Activated CD4-positive, alpha-beta T cell treated with anti-CD3 and anti-CD28 coated beads for 48 hours (primary cell): ENCODE results near the gene SMIM24.
"Not testable (repeated sequence)": the region's sequence is repeated elsewhere in the genome, so short reads cannot be mapped to it uniquely, and the experiment has no call there.

Experiments
- DNase-seq: peaks from one replicate; pipeline ENCODE4 v3.0.0-alpha.2; 2020

The SMIM24 gene

GRCh38 chr19:3513229-3514140, 33.2 kb upstream of the SMIM24 start:
- no peak for DNase-seq

- DNase-seq: no peak
Measured at GRCh38 chr19:3512562-3513228, 32.4 kb upstream of the SMIM24 start.

- no peak for DNase-seq
Measured at GRCh38 chr19:3511506-3512251, 31.4 kb upstream of the SMIM24 start.

GRCh38 chr19:3510727-3511126, 30.4 kb upstream of the SMIM24 start:
- DNase-seq: no peak

GRCh38 chr19:3509566-3509989, 29.3 kb upstream of the SMIM24 start:
- peak; percentile 71 for DNase-seq

- DNase-seq: no peak
Measured at GRCh38 chr19:3508771-3509535, 28.6 kb upstream of the SMIM24 start.

GRCh38 chr19:3508121-3508661, 27.9 kb upstream of the SMIM24 start:
- not testable (repeated sequence) for DNase-seq

GRCh38 chr19:3507371-3508120, 27.2 kb upstream of the SMIM24 start:
- DNase-seq: peak; percentile 36

- peak; percentile 43 for DNase-seq
Measured at GRCh38 chr19:3506384-3507340, 26.3 kb upstream of the SMIM24 start.

- DNase-seq: peak; percentile 100
Measured at GRCh38 chr19:3505598-3506383, 25.5 kb upstream of the SMIM24 start, which contains the start of gene FZR1. TSS of gene FZR1 (plus strand) at chr19:3506311. CDS start at chr19:3522990, 16,679 bp downstream.

- no peak for DNase-seq
Measured at GRCh38 chr19:3504735-3505134, 24.4 kb upstream of the SMIM24 start.

GRCh38 chr19:3503036-3503572, 22.8 kb upstream of the SMIM24 start:
- no peak for DNase-seq

- no peak for DNase-seq
Measured at GRCh38 chr19:3501780-3502179, 21.5 kb upstream of the SMIM24 start.

- DNase-seq: peak; percentile 98
Measured at GRCh38 chr19:3500429-3501101, 20.2 kb upstream of the SMIM24 start, which contains the start of gene DOHH. TSS of gene DOHH (minus strand) at chr19:3500674. CDS start at chr19:3496814, 3,860 bp downstream.

GRCh38 chr19:3499738-3500428, 19.6 kb upstream of the SMIM24 start:
- DNase-seq: no peak

GRCh38 chr19:3497757-3498520, 17.6 kb upstream of the SMIM24 start:
- DNase-seq: no peak
